ENCODE data around the gene IGFBP5. TPM values are rescaled to one million over a fixed set of nuclear protein-coding genes. Genes with fewer than 3 reads are reported as not detected.
A peak's percentile ranks its signal among the peaks of the same experiment; 100 is the strongest.

IGFBP5 gene
- total RNA-seq, 4 donors from 2014 or later = 27.7 to 460 (median 134) TPM

DNA sequence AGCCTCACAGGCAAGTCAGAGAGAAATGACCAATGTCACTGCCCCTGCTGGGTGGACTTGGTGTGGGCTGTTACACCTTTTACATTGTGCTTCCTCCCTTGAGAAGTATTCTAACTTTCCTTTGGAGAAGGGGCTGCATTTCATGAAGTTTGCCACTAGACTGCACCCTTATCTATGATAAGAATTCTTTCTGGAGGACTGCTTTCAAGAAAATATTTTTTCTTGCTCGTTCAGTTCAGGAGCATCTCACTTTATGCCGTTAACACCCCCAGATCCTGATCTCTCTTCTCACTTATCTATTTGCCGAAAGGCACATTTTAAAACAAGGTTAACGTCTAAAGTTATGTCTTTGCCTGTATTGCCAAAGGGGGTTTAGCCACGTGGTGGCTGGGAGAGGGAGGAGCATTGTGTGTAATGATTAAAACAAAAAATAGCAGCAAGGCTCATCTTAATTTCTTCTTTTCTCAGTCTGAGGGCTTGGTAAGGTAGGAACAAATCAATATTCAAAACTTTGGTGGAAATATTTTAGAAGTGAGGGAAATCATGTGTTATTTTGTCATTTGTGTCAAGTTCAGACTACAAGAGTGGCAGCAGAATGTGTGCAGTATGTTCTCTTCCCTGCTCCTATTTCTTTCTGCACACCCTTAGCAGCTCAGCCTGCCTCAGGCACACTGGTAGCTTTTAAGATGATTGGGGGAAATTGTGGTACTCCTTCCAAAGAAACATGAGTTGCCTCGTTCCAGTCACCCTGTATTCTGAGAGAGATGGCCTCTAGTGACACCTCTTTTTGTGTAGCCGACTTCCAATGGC, 1.6 kb upstream of the IGFBP5 start:
- no peak for DNase-seq (ENCODE audit: low spot score in 2 of 2)
- intact Hi-C loops (cut with DNase I; ENCODE audit: low total_unique reads) = loop anchor here (5.0 to 10.0 kb wide), 2 partner anchors 815 to 1018 kb away; no protein-coding TSS in a partner anchor
- no peak overlapping the region for H3K4me3 ChIP-seq (ENCODE audit: low read depth, poor library complexity, severe bottlenecking)
- TF ChIP-seq, protein P1, sequence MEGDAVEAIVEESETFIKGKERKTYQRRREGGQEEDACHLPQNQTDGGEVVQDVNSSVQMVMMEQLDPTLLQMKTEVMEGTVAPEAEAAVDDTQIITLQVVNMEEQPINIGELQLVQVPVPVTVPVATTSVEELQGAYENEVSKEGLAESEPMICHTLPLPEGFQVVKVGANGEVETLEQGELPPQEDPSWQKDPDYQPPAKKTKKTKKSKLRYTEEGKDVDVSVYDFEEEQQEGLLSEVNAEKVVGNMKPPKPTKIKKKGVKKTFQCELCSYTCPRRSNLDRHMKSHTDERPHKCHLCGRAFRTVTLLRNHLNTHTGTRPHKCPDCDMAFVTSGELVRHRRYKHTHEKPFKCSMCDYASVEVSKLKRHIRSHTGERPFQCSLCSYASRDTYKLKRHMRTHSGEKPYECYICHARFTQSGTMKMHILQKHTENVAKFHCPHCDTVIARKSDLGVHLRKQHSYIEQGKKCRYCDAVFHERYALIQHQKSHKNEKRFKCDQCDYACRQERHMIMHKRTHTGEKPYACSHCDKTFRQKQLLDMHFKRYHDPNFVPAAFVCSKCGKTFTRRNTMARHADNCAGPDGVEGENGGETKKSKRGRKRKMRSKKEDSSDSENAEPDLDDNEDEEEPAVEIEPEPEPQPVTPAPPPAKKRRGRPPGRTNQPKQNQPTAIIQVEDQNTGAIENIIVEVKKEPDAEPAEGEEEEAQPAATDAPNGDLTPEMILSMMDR (IDR thresholded peaks at IDR 0.05) = peak in 1 of 3 donors; percentile 49
- no peak for TF ChIP-seq POLR2A (IDR thresholded peaks at IDR 0.05)
- 27 to 28% methylated on average over 7 of the region's 7 CpGs for WGBS, 2 donors

DNA sequence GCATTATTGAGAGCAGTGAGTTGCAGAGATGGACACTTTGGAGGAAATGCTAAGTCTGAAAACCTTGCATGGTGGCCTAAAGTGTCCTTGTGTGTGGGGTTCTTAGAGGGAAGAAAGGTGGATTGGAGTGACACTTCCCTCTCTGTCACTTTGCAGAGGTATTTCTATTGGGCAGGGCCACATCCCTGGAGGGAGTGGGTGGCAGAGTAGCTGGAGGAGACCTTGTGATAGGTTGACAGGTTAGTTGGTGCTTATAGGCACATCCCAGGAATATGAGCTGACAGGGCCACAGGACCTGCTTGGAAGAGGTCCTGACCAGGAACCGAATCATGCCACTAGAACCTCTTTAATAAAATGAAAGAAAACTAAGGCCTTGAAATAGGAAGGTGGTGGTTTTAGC, 972 bp upstream of the IGFBP5 start:
- intact Hi-C loops (cut with DNase I; ENCODE audit: low total_unique reads) = loop anchor here (5.0 to 10.0 kb wide), 2 partner anchors 816 to 1018 kb away; no protein-coding TSS in a partner anchor
- no peak overlapping the region for H3K4me3 ChIP-seq (ENCODE audit: low read depth, poor library complexity, severe bottlenecking)
- TF ChIP-seq, protein P1 (IDR thresholded peaks at IDR 0.05) = no peak
- no peak for TF ChIP-seq POLR2A (IDR thresholded peaks at IDR 0.05)
- 32 to 59% methylated on average over 1 of the region's 1 CpG for WGBS, 2 donors
- no peak for DNase-seq (ENCODE audit: low spot score in 2 of 2)

DNA sequence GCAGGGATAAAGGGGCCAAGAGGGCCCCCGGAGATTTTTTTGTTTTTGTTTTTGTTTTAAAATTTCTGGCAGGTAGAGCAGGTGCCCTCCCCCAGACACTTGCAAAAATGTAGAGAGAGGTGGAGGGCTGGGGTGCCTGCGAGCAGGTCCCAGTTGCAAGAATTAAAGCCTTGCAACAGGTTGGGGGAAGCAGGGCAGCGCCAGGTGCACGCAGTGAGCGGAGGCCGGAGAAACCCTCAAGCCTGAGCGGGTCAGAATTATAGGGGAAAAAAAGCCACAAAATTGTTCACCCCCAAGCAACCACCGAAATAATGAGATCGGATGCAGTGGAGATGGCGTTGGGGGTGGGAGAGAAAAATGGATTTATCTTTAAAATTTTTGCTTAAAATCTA, 527 bp downstream of the IGFBP5 start:
- intact Hi-C loops (cut with DNase I; ENCODE audit: low total_unique reads) = loop anchor here (5.0 to 10.0 kb wide), 2 partner anchors 817 to 1020 kb away; no protein-coding TSS in a partner anchor
- TF ChIP-seq, protein P1 (IDR thresholded peaks at IDR 0.05) = no peak
- TF ChIP-seq POLR2A (IDR thresholded peaks at IDR 0.05) = no peak
- H3K4me3 ChIP-seq (ENCODE audit: low read depth, poor library complexity, severe bottlenecking) = peak overlapping the region; percentile 33
- DNase-seq (ENCODE audit: low spot score in 2 of 2) = no peak
- WGBS, 2 donors = 8% methylated on average over 10 of the region's 10 CpGs

DNA sequence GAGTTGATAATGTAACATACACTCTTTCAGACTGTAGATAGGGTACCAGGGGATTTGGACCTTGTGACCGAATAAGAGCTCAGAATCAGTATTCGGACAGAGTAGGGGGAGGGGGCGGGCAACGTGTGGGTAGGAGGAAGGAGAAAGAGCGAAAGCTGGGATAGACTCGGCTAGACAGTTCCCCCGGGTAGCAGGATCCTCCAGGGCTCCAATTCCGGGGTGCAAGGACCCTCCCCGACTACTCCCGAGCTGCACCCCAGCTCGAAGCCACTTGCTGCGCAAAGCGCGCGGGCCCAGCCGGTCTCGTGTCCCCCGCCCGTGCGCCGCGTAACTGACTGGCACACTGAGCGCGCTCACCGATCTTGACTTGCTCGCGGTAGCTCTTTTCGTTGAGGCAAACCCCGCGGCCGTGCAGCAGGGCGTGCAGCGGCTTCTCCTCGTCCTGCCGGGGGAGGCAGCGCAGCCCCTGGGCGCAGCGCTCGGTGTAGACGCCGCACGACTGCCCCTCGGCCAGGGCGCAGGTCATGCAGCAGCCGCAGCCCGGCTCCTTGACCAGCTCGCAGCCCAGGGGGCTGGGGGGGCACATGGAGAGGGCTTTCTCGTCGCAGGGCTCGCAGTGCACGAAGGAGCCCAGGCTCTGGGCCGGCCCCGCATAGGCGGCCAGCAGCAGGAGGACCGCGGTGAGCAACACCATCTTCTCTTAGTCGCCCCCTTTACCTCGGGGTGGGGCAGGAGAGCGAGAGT, 1.1 kb downstream of the IGFBP5 start:
- 0 to 2% methylated on average over 24 to 44 of the region's 59 CpGs for WGBS, 2 donors
- TF ChIP-seq, protein P1 (IDR thresholded peaks at IDR 0.05) = no peak
- no peak for TF ChIP-seq POLR2A (IDR thresholded peaks at IDR 0.05)
- DNase-seq (ENCODE audit: low spot score in 2 of 2) = peak; percentile 49 to 93
- peak overlapping the region; percentile 33 for H3K4me3 ChIP-seq (ENCODE audit: low read depth, poor library complexity, severe bottlenecking)
- intact Hi-C loops (cut with DNase I; ENCODE audit: low total_unique reads) = loop anchor here (10.0 kb wide), 1 partner anchor 1021 kb away; no protein-coding TSS in a partner anchor

DNA sequence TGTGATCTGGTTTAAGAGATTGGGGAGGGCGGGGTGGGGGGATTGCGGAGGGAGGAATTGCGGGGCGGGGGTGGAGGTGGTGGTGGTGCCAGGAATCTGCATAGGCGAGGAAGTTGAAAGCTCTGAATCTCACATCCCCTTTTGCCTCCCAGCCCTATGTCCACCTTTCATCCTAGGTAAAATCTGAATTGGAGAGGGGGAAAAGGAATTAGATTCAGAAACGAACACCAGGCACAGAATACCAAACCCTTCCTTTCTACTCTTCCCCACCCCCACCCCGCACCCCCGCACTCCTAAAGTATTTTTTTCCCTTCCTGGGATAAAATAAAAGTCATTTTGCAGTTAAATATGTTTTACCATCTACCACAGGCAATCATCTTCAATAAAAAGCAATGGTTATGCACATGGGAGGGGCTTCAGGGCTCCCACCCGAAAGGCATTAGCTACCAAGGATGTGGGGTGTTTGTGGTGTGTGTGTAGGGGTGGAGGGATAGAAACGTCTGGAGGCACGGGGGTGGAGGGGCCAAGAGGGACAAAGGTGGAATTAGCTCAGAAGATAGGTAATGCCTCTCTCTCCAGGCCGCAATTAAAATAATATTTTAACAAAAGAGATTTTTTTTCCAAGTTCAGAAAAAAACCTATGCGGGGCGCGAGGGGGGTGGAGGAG, 1.8 kb downstream of the IGFBP5 start:
- DNase-seq (ENCODE audit: low spot score in 2 of 2) = no peak
- intact Hi-C loops (cut with DNase I; ENCODE audit: low total_unique reads) = loop anchor here (10.0 kb wide), 1 partner anchor 1021 kb away; no protein-coding TSS in a partner anchor
- no peak for TF ChIP-seq POLR2A (IDR thresholded peaks at IDR 0.05)
- TF ChIP-seq, protein P1 (IDR thresholded peaks at IDR 0.05) = no peak
- H3K4me3 ChIP-seq (ENCODE audit: low read depth, poor library complexity, severe bottlenecking) = no peak overlapping the region
- WGBS, 2 donors = 2 to 5% methylated on average over 15 of the region's 15 CpGs

All from lower leg skin (tissue), 4 donors.